Mesodermal cell (in vitro differentiated cells): Measurements from ENCODE around the gene TOMM20.
A peak's percentile ranks its signal among the peaks of the same experiment; 100 is the strongest.
"Not testable (repeated sequence)": the region's sequence is repeated elsewhere in the genome, so short reads cannot be mapped to it uniquely, and the experiment has no call there.

Source experiments
- H3K27ac ChIP-seq: 2 replicates; pipeline ENCODE4 v1.7.0; 2013; ENCODE audit warnings: mild to moderate bottlenecking, low read depth, low read length, moderate library complexity; ENCODE audit not compliant: severe bottlenecking
- H3K36me3 ChIP-seq: 2 replicates; pipeline ENCODE4 v1.7.1; 2013; ENCODE audit warnings: mild to moderate bottlenecking, low read length, moderate library complexity; ENCODE audit not compliant: control insufficient read depth, insufficient read depth
- H3K4me1 ChIP-seq: one replicate; pipeline ENCODE4 v1.7.1; 2013; ENCODE audit warnings: mild to moderate bottlenecking, low read length; ENCODE audit not compliant: insufficient read depth, control insufficient read depth, poor library complexity, severe bottlenecking
- H3K4me3 ChIP-seq: 2 replicates; pipeline ENCODE4 v1.7.0; 2013; ENCODE audit warnings: low read length, control low read depth, mild to moderate bottlenecking; ENCODE audit not compliant: insufficient read depth, poor library complexity, severe bottlenecking; ENCODE audit errors: extremely low read depth
- H3K9me3 ChIP-seq: 2 replicates; pipeline ENCODE4 v1.7.1; 2013; ENCODE audit warnings: mild to moderate bottlenecking, low read length, moderate library complexity; ENCODE audit not compliant: control insufficient read depth
- WGBS, 2 experiments: methylation state at CpG; one replicate each; pipeline ENCODE4 v1.1.5; 2013; ENCODE audit warnings: missing lambda C conversion rate in 2 of 2; ENCODE audit not compliant: insufficient coverage in 2 of 2; 5-methylcytosine and 5-hydroxymethylcytosine counted together

TOMM20 gene

DNA sequence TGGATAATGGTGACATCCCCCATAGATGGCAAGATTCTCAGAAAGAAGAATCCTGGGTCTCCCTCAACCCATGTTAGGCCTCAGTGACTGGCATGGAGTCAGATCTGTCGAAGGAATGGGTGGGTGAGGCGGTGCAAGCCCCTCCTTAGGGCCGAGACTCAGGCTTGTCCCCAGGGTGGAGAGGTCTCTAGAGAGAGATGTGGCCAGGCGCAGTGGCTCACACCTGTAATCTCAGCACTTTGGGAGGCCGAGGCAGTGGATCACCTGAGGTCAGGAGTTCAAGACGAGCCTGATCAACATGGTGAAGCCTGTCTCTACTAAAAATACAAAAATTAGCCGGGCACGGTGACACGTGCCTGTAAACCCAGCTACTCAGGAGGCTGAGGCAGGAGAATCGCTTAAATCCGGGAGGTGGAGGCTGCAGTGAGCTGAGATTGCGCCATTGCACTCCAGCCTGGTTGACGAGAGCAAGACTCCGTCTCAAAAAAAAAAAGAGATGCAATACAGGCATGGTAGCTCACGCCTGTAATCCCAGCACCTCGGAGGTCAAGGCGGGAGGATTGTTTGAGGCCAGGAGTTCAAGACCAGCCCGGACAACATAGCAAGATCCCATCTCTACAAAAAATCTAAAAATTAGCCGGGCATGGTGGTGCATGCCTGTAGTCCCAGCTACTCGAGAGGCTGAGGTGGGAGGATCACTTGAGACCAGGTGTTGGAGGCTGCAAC lies 37.2 kb downstream of the TOMM20 start:
- not testable (repeated sequence) for H3K9me3 ChIP-seq, H3K36me3 ChIP-seq, H3K4me3 ChIP-seq
- Histone ChIP-seq H3K4me1 (peaks cover 40% of the 10 kb centered on the region), H3K27ac (peak overlapping the region; percentile 87)
- WGBS, 2 experiments = 90 to 95% methylated on average over 13 of the region's 20 CpGs

DNA sequence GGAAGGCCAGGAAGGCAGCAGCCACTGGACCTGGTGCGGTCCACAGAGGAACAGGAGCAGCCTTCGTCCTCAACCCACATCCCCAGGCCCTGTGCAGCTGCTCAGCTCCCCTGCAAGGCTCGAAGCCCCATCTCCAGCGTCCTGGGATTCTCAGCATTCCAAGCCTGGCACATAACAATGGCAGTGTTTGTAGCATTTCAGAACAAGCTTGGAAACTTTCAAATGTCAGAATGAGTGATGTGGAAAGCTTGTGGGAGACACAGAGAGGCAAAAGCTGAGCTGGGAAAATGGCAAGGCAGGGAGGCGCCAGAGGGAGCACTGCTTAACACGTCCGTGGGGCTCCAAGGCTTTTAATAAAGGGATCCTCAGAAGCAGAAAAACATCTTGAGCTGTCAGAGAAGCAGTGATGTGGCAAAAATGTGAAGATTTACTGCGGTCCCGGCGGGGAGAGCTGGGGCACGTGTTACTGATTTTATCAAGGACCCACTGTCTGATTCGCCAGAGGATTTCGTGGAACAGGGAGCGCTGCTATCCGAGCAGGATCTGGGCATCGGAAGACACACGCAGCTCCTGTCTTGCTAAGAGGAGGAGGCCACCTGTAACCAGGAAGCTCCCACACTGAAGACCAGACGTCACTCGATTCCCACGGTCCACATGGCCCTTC lies 38.1 kb downstream of the TOMM20 start:
- Histone ChIP-seq H3K4me3 (no peak overlapping the region), H3K9me3 (no peaks in the 10 kb centered on the region), H3K27ac (peak overlapping the region; percentile 87), H3K36me3 (no peaks in the 10 kb centered on the region), H3K4me1 (peaks cover 31% of the 10 kb centered on the region)
- WGBS, 2 experiments = 46 to 51% methylated on average over 18 to 20 of the region's 20 CpGs

DNA sequence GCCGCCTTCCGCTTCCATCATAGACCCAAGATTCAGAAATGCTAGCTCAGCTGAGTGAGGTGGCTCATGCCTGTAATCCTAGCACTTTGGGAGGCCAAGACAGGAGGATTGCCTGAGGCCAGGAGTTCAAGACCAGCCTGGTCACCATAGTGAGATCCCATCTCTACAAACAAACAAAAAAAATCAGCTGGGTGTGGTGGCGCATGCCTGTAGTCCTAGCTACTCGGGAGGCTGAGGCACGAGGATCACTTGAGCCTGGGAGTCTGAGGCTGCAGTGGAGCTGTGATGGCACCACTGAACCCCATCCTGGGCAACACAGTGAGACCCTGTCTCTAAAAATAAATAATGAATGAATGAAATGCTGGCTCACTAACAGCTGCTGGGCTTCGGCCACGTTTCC lies 39.7 kb downstream of the TOMM20 start:
- Histone ChIP-seq H3K4me1 (peaks cover 30% of the 10 kb centered on the region), H3K9me3 (no peaks in the 10 kb centered on the region), H3K36me3 (no peaks in the 10 kb centered on the region), H3K4me3 (no peak overlapping the region), H3K27ac (no peak overlapping the region)
- WGBS, 2 experiments = 94 to 96% methylated on average over 6 of the region's 7 CpGs

DNA sequence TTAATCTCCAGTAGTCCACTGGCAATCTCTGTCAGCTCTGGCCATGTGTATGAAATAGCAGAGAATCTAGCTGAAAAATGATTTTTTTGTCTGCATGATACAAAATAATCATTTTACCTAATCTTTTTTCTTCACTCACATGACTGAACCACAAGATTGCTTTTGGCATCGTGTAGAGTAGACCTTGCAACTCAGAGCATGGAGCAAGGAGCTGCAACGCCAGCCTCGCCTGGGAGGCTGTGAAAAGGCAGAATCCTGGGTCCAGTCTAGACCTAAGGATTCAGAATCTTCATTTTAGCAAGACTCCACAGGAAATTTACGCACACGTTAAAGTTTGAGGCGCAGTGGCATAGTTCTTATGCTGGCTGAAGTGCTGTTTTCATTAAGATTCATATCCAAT lies 40.2 kb downstream of the TOMM20 start:
- H3K27ac ChIP-seq = no peak overlapping the region
- H3K36me3 ChIP-seq = no peaks in the 10 kb centered on the region
- no peak overlapping the region for H3K4me3 ChIP-seq
- H3K9me3 ChIP-seq = no peaks in the 10 kb centered on the region
- WGBS, 2 experiments = 97 to 98% methylated on average over 6 of the region's 6 CpGs
- H3K4me1 ChIP-seq = peaks cover 29% of the 10 kb centered on the region

DNA sequence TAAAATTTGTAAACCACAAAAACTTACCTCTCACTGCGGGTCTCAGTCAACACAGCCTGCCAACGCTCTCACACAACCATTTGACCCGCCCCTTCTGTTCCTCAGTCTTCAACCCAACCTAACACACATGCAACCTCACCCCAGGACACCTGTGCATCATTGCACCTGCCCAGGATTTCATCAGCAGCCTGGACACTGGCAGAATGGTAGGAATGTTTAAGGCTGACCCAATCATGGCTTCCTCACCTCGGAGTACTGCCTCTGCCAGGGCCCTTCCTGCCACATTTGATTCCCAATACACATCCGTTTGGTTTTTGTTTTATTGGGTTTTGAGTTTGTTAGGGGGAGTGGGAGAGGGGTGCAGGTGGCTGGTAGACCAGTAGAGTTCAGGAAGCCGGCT lies 40.7 kb downstream of the TOMM20 start:
- Histone ChIP-seq H3K9me3 (no peaks in the 10 kb centered on the region), H3K36me3 (no peaks in the 10 kb centered on the region), H3K4me1 (peaks cover 29% of the 10 kb centered on the region), H3K27ac (no peak overlapping the region), H3K4me3 (no peak overlapping the region)
- 95 to 97% methylated on average over 3 to 4 of the region's 6 CpGs for WGBS, 2 experiments

DNA sequence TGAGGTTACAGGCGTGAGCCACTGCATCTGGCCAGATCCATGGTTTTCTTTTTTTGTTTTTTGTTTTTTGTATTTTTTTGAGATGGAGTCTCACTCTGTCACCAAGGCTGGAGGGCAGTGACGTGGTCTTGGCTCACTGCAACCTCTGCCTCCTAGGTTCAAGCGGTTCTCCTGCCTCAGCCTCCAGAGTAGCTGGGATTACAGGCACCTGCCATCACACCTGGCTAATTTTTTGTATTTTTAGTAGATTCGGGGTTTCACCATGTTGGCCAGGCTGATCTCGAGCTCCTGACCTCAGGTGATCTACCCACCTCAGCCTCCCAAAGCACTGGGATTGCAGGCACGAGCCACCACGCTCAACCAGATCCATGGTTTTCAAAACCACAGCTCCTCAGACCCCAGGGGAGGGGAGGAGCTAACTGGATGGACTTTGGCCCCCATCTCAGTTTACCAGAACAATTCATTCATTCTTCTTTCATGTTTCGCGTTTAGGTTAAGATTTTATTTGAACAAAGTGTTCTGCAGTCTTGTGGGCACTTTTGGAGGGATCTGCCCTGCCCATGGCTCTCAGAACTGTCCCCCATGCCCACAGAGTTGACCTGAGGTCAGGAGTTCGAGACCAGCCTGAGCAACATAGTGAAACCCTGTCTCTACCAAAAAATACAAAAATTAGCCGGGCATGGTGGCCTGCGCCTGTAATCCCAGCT lies 43.1 kb downstream of the TOMM20 start:
- WGBS, 2 experiments = 87 to 93% methylated on average over 3 of the region's 12 CpGs
- not testable (repeated sequence) for H3K27ac ChIP-seq, H3K4me3 ChIP-seq, H3K36me3 ChIP-seq, H3K9me3 ChIP-seq
- peaks cover 19% of the 10 kb centered on the region for H3K4me1 ChIP-seq

DNA sequence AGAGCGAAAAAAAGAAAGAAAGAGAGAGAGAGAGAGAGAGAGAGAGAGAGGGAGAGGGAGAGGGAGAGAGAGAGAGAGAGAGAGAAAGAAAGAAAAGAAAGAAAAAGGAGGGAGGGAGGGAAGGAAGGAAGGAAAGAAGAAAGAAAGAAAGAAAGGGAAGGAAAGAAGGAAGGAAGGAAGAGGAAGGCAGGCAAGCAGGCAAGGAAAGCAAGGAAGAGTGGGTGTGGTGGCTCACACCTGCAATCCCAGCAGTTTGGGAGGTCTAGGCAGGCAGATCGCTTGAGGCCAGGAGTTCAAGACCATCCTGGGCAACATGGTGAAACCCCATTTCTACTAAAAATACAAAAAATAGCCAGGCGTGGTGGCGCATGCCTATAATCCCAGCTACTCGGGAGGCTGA lies 47.8 kb downstream of the TOMM20 start:
- WGBS, 2 experiments = 89 to 94% methylated on average over 3 to 4 of the region's 5 CpGs

DNA sequence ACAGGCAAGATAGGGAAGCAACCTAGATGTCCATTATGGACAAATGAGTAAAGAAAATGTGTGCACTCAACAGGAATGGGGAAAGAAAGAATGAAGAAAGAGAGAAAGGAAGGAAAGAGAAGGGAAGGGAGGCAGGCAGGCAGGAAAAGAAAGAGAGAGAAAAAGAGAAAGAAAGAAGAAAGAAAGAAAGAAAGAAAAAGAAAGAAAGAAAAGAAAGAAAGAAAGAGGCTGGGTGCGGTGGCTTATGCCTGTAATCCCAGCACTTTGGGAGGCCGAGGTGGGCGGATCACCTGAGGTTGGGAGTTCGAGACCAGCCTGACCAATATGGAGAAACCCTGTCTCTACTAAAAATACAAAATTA lies 48.4 kb downstream of the TOMM20 start:
- 83% methylated on average over 1 of the region's 4 CpGs; no CpG with 5 or more reads in 1 of the 2 experiments for WGBS, 2 experiments
- H3K27ac ChIP-seq, H3K36me3 ChIP-seq, H3K4me3 ChIP-seq, H3K9me3 ChIP-seq: not testable (repeated sequence)
- peaks cover 29% of the 10 kb centered on the region for H3K4me1 ChIP-seq

More for the DNA sequence above, 47.8 kb downstream of the TOMM20 start:
- H3K4me3 ChIP-seq, H3K27ac ChIP-seq, H3K9me3 ChIP-seq, H3K36me3 ChIP-seq: not testable (repeated sequence)
- H3K4me1 ChIP-seq = peaks cover 25% of the 10 kb centered on the region

DNA sequence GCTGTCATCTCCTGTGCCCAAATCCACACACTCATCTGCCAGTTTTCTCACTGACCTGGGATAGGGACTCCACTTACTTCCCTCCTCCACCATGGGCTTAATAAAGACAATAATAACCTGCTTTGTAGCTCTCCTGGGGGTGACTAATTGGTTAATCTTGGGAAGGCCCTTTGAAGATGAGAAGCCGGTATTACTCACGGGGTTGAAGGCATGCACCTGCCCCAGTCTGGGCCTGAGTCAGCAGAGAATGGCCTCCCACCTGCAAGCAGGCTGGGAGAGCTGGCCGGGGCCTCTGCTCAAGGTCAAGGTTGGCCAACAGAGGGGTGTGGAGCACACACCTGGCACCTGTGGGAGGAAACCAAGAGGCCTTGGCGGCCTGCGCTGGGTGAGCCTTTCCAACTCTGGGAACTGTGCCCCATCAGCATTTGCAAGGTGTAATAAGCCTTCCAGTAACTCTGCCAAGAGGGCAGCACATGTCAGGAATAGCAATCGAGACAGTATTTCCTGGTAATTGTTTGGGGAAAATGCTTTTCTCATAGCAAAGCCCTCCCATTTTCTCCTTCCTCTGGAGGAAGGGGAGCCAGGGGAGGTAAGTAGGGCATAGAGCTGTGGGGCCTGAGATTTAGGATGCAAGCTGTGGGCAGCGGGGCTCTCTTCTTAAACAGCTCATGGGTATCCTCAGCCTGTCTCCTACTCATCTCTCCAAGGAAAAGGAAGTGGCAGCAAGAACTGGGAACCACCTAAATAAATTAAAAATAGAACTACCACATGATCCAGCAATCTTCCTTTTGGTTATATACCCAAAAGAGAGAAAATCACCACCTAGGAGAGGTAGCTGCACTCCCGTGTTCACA lies 49.0 kb downstream of the TOMM20 start:
- H3K4me1 ChIP-seq = peaks cover 35% of the 10 kb centered on the region
- no peak overlapping the region for H3K27ac ChIP-seq

More for the DNA sequence above, 49.0 kb downstream of the TOMM20 start:
- Histone ChIP-seq H3K36me3 (no peaks in the 10 kb centered on the region), H3K9me3 (peaks cover 6% of the 10 kb centered on the region), H3K4me3 (no peak overlapping the region)
- WGBS, 2 experiments = 71 to 81% methylated on average over 5 to 8 of the region's 8 CpGs
